OCI-M2 (cell line): Measurements from ENCODE around the gene ITPR2.

ENCODE experiments used
- DNase-seq: peaks from one replicate; lab custom pipeline; 2025; ENCODE audit not compliant: unreplicated experiment; lab: John Stamatoyannopoulos, UW

Gene ITPR2

DNA sequence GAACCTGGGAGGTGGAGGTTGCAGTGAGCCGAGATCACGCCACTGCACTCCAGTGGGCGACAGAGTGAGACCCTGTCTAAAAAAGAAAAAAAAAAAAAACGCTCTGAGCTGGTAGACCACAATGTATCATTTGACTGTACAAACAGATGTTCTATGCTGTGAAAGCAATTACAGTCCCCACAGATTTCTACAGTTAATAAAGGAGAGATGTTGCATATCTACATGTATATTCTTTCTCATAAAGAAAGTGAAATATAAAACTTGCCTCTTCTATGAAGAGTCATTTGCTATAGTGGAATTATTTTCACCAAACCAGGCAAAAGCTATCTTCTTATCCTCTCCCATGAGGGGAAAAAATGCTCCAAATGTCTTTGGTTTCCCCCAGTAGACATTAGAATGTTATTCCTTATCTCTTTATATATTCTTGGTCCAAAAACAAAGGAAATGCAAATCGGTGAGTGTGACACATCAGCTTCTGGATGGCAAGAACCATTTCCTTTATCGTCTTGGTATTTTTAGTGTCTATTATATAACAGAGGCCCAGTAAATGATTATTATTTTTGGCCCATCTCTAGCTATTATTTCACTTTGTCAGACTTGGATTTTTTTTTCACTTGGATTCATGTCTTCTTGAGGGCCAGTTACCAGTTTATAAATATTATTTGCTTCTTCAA is 407.3 kb downstream of the ITPR2 start:
- no peak for DNase-seq

DNA sequence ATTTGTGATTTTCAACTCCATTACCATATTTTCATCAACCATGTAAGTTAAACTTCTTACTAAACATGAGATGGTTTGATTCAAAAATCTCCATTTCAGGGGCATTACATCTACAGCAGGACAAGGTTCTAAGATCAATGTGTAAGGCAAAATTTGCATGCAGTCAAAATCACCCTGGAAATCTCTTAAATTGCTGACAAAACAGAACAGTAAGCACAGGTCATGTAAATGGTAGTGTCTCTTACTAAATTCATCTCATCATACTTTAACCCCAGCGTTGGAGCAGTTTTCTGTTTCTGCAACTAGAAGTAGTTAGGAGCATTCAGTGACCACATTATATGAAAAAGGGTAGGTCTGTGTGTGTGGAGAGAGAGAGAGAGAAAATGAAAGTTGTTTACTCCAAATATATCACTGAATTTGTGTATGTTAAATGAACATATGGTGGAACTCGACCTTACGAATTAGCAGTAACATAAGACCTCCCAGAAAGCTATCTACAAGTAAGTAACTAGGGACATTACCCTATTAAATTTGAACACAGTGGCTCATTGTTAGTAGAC is 410.1 kb downstream of the ITPR2 start:
- DNase-seq: no peak

DNA sequence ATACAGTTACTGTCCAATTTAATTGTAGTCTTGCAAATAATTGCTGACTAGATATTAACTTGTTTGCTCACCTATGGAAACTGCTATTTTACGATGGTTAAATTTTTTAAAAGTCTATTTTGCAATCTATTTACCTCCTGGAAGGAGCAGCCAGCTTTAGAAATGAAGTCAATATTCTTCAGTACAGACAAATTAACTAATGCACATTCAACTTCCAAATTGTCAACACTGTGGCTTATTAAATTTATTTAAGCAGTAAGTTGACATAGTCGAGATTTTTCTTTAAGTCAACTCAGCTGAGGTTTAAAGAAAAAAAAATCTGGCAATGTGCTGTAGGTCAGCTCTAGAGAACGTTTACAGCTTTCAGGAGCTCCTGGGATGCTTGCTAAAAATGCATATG is 416.4 kb downstream of the ITPR2 start:
- no peak for DNase-seq

DNA sequence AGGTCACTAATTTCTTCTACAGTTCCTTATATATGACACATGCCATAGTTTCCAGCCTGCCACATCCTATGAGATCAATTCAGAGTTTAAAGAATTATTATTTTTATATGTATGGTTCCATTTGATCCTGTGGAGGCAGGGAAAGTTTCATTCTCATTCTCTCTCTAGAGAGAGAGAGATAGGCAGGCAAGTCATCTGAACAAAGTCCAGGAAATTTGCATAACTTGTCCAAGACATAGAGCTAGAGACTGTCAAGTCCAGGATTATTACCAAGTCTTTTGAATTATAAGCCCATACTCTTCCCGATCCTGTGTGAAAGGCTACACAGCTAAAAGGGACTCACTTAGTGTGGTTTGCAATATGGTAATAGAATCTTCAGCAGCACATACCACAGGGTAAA is 422.3 kb downstream of the ITPR2 start:
- DNase-seq: no peak

DNA sequence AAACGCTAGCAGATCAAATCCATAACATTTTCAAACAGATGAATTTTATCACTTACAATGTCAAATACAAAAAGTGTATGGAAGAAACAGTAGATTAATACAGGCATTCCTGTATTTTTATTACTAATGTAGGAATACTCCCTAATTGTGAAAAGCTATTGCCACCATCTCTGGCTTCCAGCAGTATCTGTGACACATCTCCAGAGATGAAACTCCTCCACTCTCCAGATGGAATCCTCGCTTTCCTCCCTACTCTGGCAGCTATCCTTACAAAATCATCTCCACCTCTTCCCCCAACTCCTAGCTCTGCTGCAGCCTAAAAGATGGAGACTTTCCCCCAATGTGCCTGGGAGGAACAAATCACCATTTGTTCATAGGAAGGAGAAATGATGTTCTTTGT is 426.2 kb downstream of the ITPR2 start:
- no peak for DNase-seq

DNA sequence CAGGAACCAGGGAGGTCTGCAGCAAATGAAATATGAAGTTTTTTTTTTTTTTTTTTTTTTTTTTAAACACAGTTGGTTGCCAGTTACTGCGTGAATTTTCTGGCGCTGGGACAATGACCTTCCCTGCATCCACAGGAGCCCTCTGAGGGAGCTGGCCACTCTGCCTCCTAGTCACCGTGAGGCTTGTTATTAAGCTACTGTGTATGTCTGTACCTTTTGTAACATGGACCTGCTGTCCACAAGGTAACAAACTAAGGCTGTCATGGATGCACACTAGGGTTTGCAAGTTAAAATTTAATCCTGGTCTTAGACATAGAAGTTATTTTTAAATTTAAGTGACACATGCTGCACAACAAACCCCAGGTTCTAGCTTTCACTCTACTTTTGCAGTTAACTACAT is 426.6 kb downstream of the ITPR2 start:
- no peak for DNase-seq

DNA sequence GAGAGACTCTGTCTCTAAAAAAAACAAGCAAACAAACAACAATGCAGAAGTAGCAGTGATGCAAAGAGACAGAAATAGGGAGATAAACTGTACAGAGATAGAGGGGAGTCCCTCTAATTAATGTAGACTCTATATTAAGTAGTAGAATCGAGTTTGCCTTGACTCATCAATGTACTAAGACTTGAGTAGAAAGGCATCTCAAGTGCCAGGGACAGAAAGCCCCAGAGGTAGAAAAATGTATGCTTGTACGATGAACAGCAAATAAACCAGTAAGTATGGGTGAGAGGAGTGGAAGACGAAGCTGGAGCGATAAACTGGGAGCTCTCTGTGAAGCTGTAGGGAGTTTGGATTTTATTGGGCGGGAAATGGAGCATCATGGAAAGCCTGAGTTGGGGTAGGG is 429.4 kb downstream of the ITPR2 start:
- no peak for DNase-seq

DNA sequence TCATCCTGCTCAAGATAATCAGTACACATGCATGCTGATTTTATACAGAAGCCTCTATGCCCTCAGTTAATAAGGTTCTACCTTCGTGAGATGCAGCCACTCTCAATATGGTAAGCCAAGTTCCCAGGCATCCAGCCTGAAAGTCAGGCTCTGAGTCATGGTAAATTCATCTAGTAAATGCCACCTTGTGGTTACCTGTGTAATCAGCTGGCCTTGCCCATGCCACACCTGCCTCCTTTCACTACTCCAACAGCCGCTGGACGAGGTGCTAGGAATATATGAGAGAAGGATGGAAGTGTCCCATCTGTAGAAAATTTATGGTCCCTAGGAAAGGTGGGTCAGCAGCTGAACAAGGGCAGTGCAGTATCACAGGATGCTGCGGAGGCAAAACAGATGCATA is 430.3 kb downstream of the ITPR2 start:
- no peak for DNase-seq

DNA sequence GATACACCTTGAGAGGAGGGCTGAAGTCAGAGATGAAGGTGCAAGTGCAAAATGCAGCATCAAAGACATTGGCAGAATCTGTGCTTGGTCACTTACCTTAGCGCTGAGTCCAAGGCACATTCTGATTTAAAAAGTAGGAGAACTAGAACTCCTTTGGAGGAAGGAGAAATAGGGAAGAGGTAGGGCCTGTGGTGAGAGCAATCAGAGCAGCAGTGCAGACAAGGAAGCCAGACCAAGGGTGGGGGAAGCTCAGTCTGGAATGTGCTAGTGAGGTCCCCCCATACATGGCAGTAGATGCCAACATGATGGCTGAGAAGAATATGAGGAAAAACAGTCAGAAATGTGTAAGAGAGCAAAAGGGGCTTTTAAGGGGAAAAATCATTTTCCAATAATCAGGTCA is 431.1 kb downstream of the ITPR2 start:
- no peak for DNase-seq

DNA sequence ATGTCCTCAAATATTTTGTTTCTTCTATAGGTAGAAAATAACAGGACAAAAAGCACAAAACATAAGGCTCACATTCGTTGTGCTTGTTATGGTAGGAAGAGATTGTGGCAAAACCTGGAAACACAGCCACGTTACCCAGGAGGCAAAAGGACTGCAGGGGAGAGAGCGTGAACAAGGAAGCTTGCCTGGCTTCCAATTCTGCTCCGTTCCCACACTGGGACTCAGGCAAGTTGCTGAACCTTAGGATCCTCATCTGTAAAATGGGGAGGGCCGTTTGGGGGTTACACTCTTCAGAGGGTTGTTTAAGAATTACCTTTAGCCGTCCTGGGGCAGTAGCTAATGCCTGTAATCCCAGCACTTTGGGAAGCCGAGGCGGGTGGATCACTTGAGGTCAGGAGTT is 432.4 kb downstream of the ITPR2 start:
- no peak for DNase-seq

DNA sequence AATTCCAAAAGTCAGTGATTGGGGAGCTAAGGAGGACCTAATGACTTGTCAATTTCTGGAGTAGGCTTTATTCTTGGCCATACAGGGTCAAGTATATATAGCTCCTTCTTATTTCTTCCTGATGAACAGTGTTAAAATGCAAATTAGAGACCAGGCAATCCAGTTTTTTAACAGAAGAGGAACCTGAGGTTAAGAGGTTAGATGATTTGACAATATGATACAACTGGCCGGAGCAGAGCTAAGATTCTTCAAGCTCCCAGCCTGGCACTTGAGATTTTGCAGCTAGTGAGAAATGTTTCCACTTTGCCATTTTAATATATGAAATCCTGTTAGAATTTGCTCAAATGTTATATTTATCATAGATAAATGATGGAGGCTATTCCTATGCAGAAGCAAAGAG is 433.6 kb downstream of the ITPR2 start:
- DNase-seq: no peak

DNA sequence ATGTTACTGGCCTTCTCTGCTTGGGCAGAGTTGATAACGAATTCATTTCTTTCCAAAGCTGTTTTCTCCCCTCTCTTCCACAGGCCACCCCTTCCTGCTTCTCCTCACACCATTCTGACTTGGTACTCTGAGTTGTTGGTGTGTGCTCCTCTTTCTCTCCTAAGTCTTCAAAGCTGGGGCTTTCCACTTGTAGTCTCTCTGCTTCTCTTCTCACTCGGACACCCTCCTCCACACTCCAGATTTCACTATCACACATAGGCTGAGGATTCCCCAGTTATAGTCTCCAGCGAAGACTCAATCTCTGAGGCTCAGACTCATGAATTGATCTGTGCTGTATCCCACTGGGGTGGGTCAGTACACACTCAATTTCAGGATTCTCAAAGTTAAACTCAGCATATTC is 436.6 kb downstream of the ITPR2 start:
- no peak for DNase-seq

DNA sequence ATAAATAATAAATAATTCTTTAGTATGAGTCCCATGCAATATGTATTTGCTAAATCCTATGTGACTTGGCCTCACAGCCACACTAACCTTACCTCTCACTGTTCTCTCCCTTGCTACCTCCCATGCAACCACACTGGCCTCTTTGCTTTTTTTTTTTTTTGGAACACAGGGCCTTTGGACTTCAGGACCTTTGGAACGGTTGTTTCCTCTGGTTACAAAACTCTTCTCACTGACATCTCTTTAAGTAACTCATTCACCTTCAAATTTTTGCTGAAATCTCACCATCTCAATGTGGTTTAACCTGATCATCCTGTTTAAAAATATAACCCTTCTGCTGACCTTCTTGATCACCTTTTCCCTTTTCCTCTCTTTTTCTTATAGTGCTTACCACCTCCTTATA is 443.7 kb downstream of the ITPR2 start:
- DNase-seq: no peak

DNA sequence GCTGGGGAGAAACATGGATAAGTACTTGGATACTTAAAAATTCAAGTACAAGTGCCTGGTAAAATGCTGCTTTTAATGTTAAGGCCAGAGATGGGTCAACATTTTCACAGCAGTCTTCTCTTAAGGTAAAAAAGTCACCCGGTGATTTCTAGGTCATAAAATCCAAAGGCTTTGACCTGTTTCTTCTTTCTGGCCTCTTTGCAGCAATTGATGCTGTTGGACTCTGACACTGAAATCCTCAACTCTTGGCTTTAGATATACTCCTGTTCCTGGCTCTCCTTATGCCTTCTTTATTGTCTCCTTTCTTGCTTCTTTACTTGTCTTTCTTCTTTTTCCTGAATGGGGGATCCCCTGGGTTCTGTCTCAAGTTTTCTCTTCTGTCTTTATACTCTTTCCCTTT is 448.5 kb downstream of the ITPR2 start:
- DNase-seq: no peak

DNA sequence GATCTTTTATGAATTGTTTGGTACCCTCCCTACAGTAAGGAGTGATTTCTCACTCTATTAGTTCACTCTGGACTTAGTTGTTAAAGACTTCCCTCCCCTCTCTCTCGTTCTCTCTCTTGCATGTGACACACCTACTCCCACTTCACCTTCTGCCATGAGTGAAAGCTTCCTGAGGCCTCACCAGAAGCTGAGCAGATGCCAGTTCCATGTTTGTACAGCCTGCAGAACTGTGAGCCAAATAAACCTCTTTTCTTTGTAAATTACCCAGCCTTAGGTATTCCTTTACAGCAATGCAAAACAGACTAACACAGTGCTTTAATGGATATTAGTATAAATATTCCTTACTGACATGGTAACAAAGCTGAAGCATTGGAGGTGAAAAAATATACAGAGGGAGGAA is 450.0 kb downstream of the ITPR2 start:
- DNase-seq: no peak

DNA sequence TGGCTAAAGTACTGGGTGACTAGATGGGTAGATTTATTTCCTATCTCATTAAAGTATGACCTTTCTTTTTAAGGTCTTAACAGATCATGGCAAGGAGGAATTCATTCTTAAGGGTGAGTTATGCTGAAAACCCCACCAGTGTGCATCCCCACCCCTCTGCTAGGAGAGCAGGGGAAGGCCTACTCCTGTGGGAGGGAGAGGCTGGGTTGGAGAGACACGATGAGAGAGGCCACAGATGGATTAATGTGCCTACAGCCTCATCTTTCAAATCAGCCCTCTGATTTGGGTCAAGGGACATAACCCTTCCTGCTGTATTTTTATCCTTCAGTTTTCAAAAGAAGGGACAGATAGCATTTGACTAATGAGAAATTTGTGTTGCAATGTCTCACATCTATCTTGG is 452.1 kb downstream of the ITPR2 start:
- DNase-seq: no peak

DNA sequence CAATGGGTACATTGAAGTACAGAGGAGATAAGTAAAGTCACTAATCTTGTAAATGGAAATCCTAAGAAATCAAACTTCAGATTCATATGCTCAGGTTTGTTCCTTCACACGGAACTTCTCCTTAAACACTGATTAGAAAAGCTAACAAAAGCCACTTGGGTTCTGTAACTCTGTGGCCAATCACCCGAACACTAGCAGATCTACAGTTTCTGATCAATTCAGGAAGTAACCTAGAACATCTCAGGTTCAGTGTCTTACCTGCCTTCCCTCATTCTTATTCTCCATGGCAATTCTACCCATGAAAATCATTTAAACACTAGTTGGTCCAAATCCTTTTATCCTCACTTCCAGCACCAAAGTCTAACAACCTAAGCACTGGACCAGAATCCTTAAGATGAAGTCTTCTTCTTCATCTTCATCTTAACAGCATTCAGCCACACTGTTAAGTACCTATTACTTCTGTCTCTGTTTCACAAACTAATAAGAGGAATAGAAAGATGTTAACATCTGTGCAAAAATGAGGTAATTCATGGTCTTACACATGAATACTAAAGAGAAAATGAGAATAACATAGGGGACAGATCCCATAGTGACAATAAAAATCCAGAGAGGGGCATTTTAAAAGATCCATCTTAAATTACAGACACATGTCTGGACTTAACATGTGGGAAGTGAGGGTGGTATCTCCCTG is 453.1 kb downstream of the ITPR2 start:
- DNase-seq: no peak

DNA sequence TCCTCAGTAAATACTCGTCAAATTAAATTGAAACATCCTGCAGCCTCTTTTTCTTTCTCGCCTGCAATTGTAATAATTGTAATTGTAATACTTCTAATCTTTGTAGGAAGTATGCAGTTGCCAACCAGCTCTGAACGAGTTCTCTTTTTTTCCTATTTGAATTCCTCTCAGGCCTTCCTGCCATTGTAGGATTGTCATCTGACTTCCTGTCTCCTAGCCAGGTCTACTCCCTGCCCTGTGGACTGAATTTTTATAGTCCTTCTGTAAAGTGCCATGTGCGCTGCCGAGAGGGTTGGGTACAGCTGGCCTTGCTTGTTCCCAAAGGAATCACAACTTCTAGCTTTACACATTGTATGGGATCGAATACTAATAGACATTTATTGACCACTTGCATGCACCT is 454.3 kb downstream of the ITPR2 start:
- no peak for DNase-seq

DNA sequence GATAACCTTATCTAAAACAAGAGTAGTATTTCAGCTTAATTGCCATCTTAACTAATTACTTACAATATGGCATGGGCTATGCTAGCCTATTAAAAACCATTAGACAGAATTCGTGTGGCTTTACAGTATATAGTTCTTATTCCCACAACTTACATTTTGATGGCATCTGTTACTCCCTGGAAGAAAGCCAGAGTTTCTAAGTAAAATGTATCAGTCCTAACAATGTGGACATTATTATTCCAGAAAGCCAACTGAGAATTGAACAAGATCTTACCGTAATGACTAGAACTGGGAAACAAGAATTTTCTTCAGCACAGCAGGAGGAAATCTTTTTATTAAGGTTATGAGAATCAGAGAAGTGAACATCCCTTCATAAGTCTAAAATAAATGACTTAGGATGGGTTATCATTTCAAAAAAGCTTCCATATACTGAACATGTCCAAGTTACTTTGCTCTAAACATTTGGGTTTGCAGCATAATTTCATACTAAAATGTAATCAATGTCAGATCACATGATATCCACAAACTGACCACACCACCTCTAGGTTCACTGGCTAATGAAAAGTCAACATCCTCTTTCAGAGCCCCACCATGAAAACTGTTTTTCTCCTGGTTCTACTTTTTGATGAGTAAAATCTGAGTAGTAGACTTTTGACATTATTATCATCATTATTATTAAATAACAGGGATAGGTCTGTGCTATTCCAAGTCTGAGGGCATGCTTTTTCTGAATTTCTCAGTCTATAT is 457.9 kb downstream of the ITPR2 start:
- no peak for DNase-seq

DNA sequence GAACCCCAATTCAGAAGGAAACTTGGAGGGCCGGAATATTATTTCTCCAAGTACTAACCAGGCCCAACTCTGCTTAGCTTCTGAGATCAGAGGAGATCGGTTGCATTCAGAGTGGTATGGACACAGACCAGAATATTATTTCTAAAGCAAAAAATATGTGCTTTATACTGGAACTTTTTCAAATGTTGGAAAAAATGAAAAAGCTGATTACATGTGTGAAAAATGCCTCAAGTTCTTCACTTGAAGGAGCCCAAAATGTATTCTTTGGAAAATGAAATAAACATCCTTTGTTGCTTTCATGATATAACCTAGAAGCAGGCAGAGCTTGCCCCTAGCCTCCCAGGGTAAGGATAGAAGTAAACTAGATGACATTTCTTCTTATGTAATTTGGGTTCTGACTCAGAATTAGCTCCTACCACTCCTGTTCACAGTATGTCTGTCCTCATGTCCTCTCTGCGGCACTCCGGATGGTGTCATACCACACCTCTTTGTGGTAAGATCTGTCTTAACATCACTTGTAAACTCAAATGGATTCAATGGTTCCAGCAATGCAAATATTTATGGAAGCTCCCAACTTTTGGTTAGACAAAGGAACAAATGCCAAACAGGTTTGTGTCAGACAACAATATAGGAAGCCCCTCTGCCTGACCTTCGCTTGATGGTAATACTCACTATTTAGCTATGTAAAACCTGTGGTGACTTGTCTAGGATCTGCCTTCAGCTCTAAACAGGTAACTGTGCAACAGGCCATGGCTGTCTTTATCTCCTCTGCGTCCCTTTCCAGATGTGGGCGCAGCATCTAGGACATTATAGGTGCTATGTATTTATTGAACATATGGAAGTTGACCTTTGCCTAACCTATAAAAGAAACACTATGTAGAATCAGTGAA is 459.1 kb downstream of the ITPR2 start:
- no peak for DNase-seq

DNA sequence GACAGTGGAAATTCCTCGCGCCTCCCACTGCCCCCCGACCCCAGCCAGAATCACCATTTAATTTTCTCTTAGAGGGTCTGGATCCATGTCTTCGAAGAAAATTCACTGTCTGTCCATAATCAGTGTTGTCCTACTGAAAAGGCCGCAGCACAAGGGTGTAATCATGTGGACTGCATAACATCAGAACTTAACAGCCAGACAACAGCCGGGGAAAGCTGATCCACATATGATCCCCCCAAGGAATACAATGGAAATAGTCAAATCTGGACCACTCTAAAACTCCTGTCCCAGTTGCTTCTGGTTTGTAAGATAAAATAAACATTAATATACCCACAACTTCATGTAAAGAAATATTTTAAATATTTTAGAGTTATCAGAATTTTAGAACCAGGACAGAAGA is 460.1 kb downstream of the ITPR2 start:
- no peak for DNase-seq
